GM23338 (cell line): ENCODE results near the gene TAF4B. TPM values are rescaled to one million over a fixed set of nuclear protein-coding genes. Genes with fewer than 3 reads are reported as not detected.

ENCODE experiments used
- ATAC-seq: fragments of 200-7000 bp; cut with Tn5 transposase; 3 replicates; pipeline ENCODE4 v1.9.1; 2020
- DNase-seq: peaks from one replicate; pipeline ENCODE4 v3.0.0-alpha.2; 2015; ENCODE audit warnings: low spot score
- H2AFZ ChIP-seq: fragments of 200-600 bp; sonication (generic); 2 replicates; pipeline ENCODE4 v1.8.0; 2016; ENCODE audit warnings: antibody characterized with exemption, mild to moderate bottlenecking, moderate library complexity
- H3F3A ChIP-seq: fragments of 200-600 bp; sonication (generic); replicated peaks from 2 replicates; pipeline ENCODE4 v1.8.0; 2017; ENCODE audit warnings: antibody characterized with exemption, mixed run types, low read depth
- H3K27ac ChIP-seq: fragments of 200-600 bp; sonication (generic); 2 replicates; pipeline ENCODE4 v1.6.1; 2016; ENCODE audit warnings: low read depth
- H3K27me3 ChIP-seq: fragments of 200-600 bp; sonication (generic); 2 replicates; pipeline ENCODE4 v1.8.0; 2016; ENCODE audit warnings: mild to moderate bottlenecking, mixed run types, moderate library complexity; ENCODE audit not compliant: insufficient read depth
- H3K36me3 ChIP-seq: fragments of 200-600 bp; sonication (generic); 2 replicates; pipeline ENCODE4 v1.8.0; 2016; ENCODE audit warnings: mild to moderate bottlenecking; ENCODE audit not compliant: insufficient read depth
- H3K4me1 ChIP-seq: fragments of 200-600 bp; sonication (generic); 2 replicates; pipeline ENCODE4 v1.8.0; 2016; ENCODE audit warnings: mild to moderate bottlenecking, moderate library complexity; ENCODE audit not compliant: insufficient read depth
- H3K4me2 ChIP-seq: fragments of 200-600 bp; sonication (generic); 2 replicates; pipeline ENCODE4 v1.7.1; 2017; ENCODE audit warnings: mixed run types
- H3K4me3 ChIP-seq: fragments of 200-600 bp; sonication (generic); 2 replicates; pipeline ENCODE4 v1.6.1; 2016; ENCODE audit warnings: mixed run types
- H3K79me2 ChIP-seq: fragments of 200-600 bp; sonication (generic); replicated peaks from 2 replicates; pipeline ENCODE4 v1.8.0; 2017; ENCODE audit warnings: mild to moderate bottlenecking; ENCODE audit not compliant: insufficient read depth
- H3K9me2 ChIP-seq: fragments of 200-600 bp; sonication (generic); 2 replicates; pipeline ENCODE4 v1.8.0; 2017; ENCODE audit not compliant: insufficient read depth
- H4K20me1 ChIP-seq: fragments of 200-600 bp; sonication (generic); replicated peaks from 2 replicates; pipeline ENCODE4 v1.8.0; 2017; ENCODE audit warnings: mild to moderate bottlenecking; ENCODE audit not compliant: insufficient read depth
- H3K27ac Mint-ChIP-seq: 2 replicates; pipeline ENCODE4 v1.8.0; 2020; ENCODE audit warnings: inconsistent platforms, mild to moderate bottlenecking, moderate library complexity, mixed read lengths
- H3K27me3 Mint-ChIP-seq: 3 replicates; pipeline ENCODE4 v1.8.0; 2022; ENCODE audit warnings: low read depth, mild to moderate bottlenecking, moderate library complexity, mixed read lengths, inconsistent platforms; ENCODE audit not compliant: insufficient read depth, poor library complexity
- H3K36me3 Mint-ChIP-seq: 3 replicates; pipeline ENCODE4 v1.8.0; 2021; ENCODE audit warnings: low read depth, mild to moderate bottlenecking, inconsistent platforms, moderate library complexity, mixed read lengths
- H3K4me1 Mint-ChIP-seq: 3 replicates; pipeline ENCODE4 v1.8.0; 2020; ENCODE audit warnings: mild to moderate bottlenecking, inconsistent platforms, mixed read lengths
- H3K4me3 Mint-ChIP-seq: 3 replicates; pipeline ENCODE4 v1.8.0; 2021; ENCODE audit warnings: moderate library complexity, mild to moderate bottlenecking, inconsistent platforms, mixed read lengths
- H3K9me3 Mint-ChIP-seq: 3 replicates; pipeline ENCODE4 v1.8.0; 2020; ENCODE audit warnings: moderate library complexity, mild to moderate bottlenecking, inconsistent platforms, mixed read lengths
- CREB1 ChIP-seq: fragments of 250-450 bp; sonication (Bioruptor Pico); IDR thresholded peaks from 2 replicates; pipeline ENCODE4 v1.5.0; 2020; ENCODE audit warnings: low read depth, mild to moderate bottlenecking, moderate library complexity
- EZH2 ChIP-seq: fragments of 200-600 bp; sonication (generic); IDR thresholded peaks from one replicate; pipeline ENCODE4 v1.8.0; 2017; ENCODE audit warnings: antibody characterized with exemption, mild to moderate bottlenecking, low read depth; ENCODE audit not compliant: unreplicated experiment
- EZH2phosphoT487 ChIP-seq: fragments of 200-600 bp; sonication (generic); IDR thresholded peaks from one replicate; pipeline ENCODE4 v1.8.1; 2018; ENCODE audit warnings: antibody characterized with exemption; ENCODE audit not compliant: unreplicated experiment
- JUNB ChIP-seq: IDR thresholded peaks from one replicate; pipeline ENCODE4 v1.6.1; 2016; ENCODE audit warnings: antibody characterized with exemption; ENCODE audit not compliant: unreplicated experiment
- NANOG ChIP-seq: IDR thresholded peaks from 2 replicates; pipeline ENCODE4 v1.6.1; 2016; ENCODE audit warnings: antibody characterized with exemption, borderline replicate concordance
- POLR2AphosphoS5 ChIP-seq: IDR thresholded peaks from 2 replicates; pipeline ENCODE4 v1.6.1; 2016; ENCODE audit warnings: antibody characterized with exemption, low read depth
- STAT1 ChIP-seq: IDR thresholded peaks from one replicate; pipeline ENCODE4 v1.6.1; 2016; ENCODE audit warnings: antibody characterized with exemption; ENCODE audit not compliant: unreplicated experiment
- ZNF114 ChIP-seq: fragments of 250-450 bp; sonication (Bioruptor Pico); IDR thresholded peaks from 2 replicates; pipeline ENCODE4 v1.5.0; 2020; ENCODE audit warnings: mild to moderate bottlenecking, moderate library complexity
- ZNF331 ChIP-seq: fragments of 250-450 bp; sonication (Bioruptor Pico); IDR thresholded peaks from 2 replicates; pipeline ENCODE4 v1.5.0; 2020; ENCODE audit warnings: low read depth, mild to moderate bottlenecking, moderate library complexity
- ZNF462 ChIP-seq: fragments of 250-450 bp; sonication (Bioruptor Pico); IDR thresholded peaks from 2 replicates; pipeline ENCODE4 v1.5.0; 2020; ENCODE audit warnings: mild to moderate bottlenecking, moderate library complexity
- polyA plus RNA-seq: library from polyadenylated mRNA; unstranded; fragments of >200 nt; fragmentation: Nextera tagmentation; extraction: Ambion mirVana; gene quantifications from 2 replicates; pipeline ENCODE4 v1.2.1, GENCODE V29; 2016
- total RNA-seq: library from RNA; depleted of rRNA; stranded (reverse); fragments of >200 nt; shearing (Covaris generic); gene quantifications from 2 replicates; pipeline ENCODE4 v1.2.3, GENCODE V29; 2014
- TF ChIP-seq, protein P1 (sequence below): IDR thresholded peaks from one replicate; pipeline ENCODE4 v1.6.1; 2018; ENCODE audit warnings: antibody characterized with exemption; ENCODE audit not compliant: unreplicated experiment
- TF ChIP-seq, protein P2 (sequence below), 2 experiments: fragments of 200-600 bp in 1 of 2; sonication (generic) in 1 of 2; conservative IDR thresholded peaks; 2 replicates each; pipeline versions ENCODE4 v1.5.1 to v1.6.1; 2016 to 2017; ENCODE audit warnings: antibody characterized with exemption in 2 of 2, low read depth in 2 of 2, mild to moderate bottlenecking in 2 of 2, moderate library complexity in 1 of 2
- TF ChIP-seq, protein P3 (sequence below): IDR thresholded peaks from 2 replicates; pipeline ENCODE4 v1.6.1; 2016; ENCODE audit warnings: antibody characterized with exemption

Gene TAF4B
- total and polyA plus RNA-seq, 2 experiments from 2014 or later, result 9.4 to 27.3 TPM

GRCh38 chr18:26225022-26225693 is 1.1 kb upstream of the TAF4B start:
- TF ChIP-seq, protein P1, sequence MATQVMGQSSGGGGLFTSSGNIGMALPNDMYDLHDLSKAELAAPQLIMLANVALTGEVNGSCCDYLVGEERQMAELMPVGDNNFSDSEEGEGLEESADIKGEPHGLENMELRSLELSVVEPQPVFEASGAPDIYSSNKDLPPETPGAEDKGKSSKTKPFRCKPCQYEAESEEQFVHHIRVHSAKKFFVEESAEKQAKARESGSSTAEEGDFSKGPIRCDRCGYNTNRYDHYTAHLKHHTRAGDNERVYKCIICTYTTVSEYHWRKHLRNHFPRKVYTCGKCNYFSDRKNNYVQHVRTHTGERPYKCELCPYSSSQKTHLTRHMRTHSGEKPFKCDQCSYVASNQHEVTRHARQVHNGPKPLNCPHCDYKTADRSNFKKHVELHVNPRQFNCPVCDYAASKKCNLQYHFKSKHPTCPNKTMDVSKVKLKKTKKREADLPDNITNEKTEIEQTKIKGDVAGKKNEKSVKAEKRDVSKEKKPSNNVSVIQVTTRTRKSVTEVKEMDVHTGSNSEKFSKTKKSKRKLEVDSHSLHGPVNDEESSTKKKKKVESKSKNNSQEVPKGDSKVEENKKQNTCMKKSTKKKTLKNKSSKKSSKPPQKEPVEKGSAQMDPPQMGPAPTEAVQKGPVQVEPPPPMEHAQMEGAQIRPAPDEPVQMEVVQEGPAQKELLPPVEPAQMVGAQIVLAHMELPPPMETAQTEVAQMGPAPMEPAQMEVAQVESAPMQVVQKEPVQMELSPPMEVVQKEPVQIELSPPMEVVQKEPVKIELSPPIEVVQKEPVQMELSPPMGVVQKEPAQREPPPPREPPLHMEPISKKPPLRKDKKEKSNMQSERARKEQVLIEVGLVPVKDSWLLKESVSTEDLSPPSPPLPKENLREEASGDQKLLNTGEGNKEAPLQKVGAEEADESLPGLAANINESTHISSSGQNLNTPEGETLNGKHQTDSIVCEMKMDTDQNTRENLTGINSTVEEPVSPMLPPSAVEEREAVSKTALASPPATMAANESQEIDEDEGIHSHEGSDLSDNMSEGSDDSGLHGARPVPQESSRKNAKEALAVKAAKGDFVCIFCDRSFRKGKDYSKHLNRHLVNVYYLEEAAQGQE, result no peak
- TF ChIP-seq STAT1, result no peak
- TF ChIP-seq EZH2, result no peak
- TF ChIP-seq, protein P2, sequence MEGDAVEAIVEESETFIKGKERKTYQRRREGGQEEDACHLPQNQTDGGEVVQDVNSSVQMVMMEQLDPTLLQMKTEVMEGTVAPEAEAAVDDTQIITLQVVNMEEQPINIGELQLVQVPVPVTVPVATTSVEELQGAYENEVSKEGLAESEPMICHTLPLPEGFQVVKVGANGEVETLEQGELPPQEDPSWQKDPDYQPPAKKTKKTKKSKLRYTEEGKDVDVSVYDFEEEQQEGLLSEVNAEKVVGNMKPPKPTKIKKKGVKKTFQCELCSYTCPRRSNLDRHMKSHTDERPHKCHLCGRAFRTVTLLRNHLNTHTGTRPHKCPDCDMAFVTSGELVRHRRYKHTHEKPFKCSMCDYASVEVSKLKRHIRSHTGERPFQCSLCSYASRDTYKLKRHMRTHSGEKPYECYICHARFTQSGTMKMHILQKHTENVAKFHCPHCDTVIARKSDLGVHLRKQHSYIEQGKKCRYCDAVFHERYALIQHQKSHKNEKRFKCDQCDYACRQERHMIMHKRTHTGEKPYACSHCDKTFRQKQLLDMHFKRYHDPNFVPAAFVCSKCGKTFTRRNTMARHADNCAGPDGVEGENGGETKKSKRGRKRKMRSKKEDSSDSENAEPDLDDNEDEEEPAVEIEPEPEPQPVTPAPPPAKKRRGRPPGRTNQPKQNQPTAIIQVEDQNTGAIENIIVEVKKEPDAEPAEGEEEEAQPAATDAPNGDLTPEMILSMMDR (conservative IDR thresholded peaks at IDR 0.05; ENCODE audit: low read depth in 2 of 2), result no peak
- no peak for TF ChIP-seq CREB1 (CRISPR knock-in tag)
- TF ChIP-seq JUNB, result no peak
- TF ChIP-seq POLR2AphosphoS5, result no peak
- TF ChIP-seq ZNF114 (CRISPR knock-in tag), result no peak
- TF ChIP-seq EZH2phosphoT487, result no peak
- TF ChIP-seq ZNF331 (CRISPR knock-in tag), result no peak
- TF ChIP-seq ZNF462 (CRISPR knock-in tag), result no peak
- TF ChIP-seq NANOG, result no peak
- TF ChIP-seq, protein P3, sequence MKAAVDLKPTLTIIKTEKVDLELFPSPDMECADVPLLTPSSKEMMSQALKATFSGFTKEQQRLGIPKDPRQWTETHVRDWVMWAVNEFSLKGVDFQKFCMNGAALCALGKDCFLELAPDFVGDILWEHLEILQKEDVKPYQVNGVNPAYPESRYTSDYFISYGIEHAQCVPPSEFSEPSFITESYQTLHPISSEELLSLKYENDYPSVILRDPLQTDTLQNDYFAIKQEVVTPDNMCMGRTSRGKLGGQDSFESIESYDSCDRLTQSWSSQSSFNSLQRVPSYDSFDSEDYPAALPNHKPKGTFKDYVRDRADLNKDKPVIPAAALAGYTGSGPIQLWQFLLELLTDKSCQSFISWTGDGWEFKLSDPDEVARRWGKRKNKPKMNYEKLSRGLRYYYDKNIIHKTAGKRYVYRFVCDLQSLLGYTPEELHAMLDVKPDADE, result no peak
- Histone ChIP-seq H3K79me2 (peaks cover 31% of the 10 kb centered on the region), H3K27me3 (no peaks in the 10 kb centered on the region), H3K4me1 (peaks cover 16% of the 10 kb centered on the region), H4K20me1 (peaks cover 16% of the 10 kb centered on the region), H2AFZ (no peak overlapping the region), H3K36me3 (no peaks in the 10 kb centered on the region), H3F3A (no peaks in the 10 kb centered on the region), H3K27ac (no peak overlapping the region), H3K4me2 (no peak overlapping the region), H3K9me2 (no peaks in the 10 kb centered on the region), H3K4me3 (no peak overlapping the region)
- H3K4me3 Mint-ChIP-seq, result peak overlapping the region; percentile 93
- H3K27me3 Mint-ChIP-seq, result no peaks in the 10 kb centered on the region
- DNase-seq (peak; percentile 24), ATAC-seq (peak; percentile 10; the same call in 2 of the 3 replicates)
- H3K27ac Mint-ChIP-seq, result no peak overlapping the region
- peaks cover 42% of the 10 kb centered on the region for H3K4me1 Mint-ChIP-seq
- peaks cover 3% of the 10 kb centered on the region; the same call in 1 of the 3 replicates for H3K36me3 Mint-ChIP-seq
- no peaks in the 10 kb centered on the region for H3K9me3 Mint-ChIP-seq
